ENCODE data around the gene CSMD2. TPM values are rescaled to one million over a fixed set of nuclear protein-coding genes. Genes with fewer than 3 reads are reported as not detected.

The CSMD2 gene
- total and polyA plus RNA-seq, 2 of the 4 experiments (the other 2 are of a cell fraction): under 0.01 to 0.36 TPM

DNA sequence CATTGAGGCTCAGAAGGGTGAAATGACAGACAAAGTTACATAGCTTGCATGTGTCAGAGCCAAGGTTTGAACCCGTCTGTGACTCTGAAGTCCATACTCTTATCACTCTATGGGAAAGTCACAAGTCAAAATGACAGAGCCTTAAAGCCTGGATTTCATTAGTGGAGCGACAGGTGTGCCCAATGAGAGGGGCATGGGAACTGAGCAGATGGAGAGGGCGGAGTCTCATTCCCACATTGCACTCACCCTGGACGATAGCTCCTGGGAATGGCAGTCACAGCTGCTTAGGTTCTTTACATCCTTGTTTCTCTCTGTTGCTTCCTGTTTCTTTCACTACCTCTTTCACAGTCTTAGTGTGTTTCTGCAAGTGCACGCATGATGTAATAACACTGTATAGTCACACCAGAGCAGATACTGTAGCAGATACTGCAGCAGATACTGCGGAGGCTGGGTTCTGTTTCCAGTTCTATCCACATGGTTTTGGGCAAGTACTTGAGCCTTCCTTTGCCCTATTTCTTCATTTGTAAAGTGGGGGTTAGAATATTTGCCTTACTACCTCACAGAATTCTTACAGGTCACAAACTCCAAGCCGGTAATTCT is 565.4 kb downstream of the CSMD2 start:
- intact Hi-C loops (cut with micrococcal nuclease): no loop called here
- no peaks in the 10 kb centered on the region for H3K36me3 ChIP-seq (ENCODE audit: control insufficient read depth, insufficient read depth, low read length)
- no peak for DNase-seq
- no peak overlapping the region for H4K5ac ChIP-seq (ENCODE audit: low read depth, low read length)
- BruUV-seq (replicated peaks): no TSS peak
- WGBS, 2 experiments (ENCODE audit: extremely low coverage in 2 of 2, insufficient read length in 1 of 2): no CpG with 5 or more reads among the region's 7 CpGs
- ChIA-PET CTCF (no interaction called here), POLR2A (ENCODE audit: unreplicated experiment) (no interaction called here)
- in situ Hi-C loops (cut with MboI; ENCODE audit: low sequenced_read_pairs): loop anchor here (25.0 kb wide), 2 partner anchors 387 to 512 kb away; partner anchors contain the start of gene AZIN2
- no peaks in the 10 kb centered on the region for H4K20me1 ChIP-seq (ENCODE audit: insufficient read depth, low read length)
- H3K23ac ChIP-seq (ENCODE audit: low read depth, low read length): no peak overlapping the region
- H3K4me2 ChIP-seq (ENCODE audit: low read depth, low read length): no peak overlapping the region
- H3K4me3 ChIP-seq (ENCODE audit: insufficient read depth, low read depth, low read length): no peak overlapping the region
- no peaks in the 10 kb centered on the region for H3K9me3 ChIP-seq (ENCODE audit: control insufficient read depth, insufficient read depth, low read length)
- ATAC-seq (ENCODE audit: low read depth): no peak
- no peak overlapping the region for H2BK15ac ChIP-seq (ENCODE audit: low read depth, low read length)
- peak overlapping the region; percentile 53 for H2AFZ ChIP-seq (replicated peaks; ENCODE audit: low read length, poor library complexity)
- H3K56ac ChIP-seq (ENCODE audit: extremely low read depth, insufficient read depth, low read length): no peak overlapping the region
- no peak overlapping the region for H3K27ac ChIP-seq (ENCODE audit: insufficient read depth, low read length)
- no peak overlapping the region for H3K4ac ChIP-seq (ENCODE audit: low read depth, low read length)
- H3K27me3 ChIP-seq (ENCODE audit: control insufficient read depth, insufficient read depth, low read length): peaks cover 2% of the 10 kb centered on the region; the same call in 1 of the 2 replicates
- dilution Hi-C loops (cut with HindIII; ENCODE audit: low sequenced_read_pairs, unreplicated experiment): no loop called here
- H2BK20ac ChIP-seq (ENCODE audit: low read depth, low read length): no peak overlapping the region
- no peaks in the 10 kb centered on the region for H3K4me1 ChIP-seq (ENCODE audit: control insufficient read depth, insufficient read depth, low read length)
- H3K9me1 ChIP-seq (ENCODE audit: insufficient read depth, low read length): no peaks in the 10 kb centered on the region
- no peak overlapping the region for H2AK5ac ChIP-seq (ENCODE audit: low read depth, low read length)
- no peak overlapping the region for H4K8ac ChIP-seq (ENCODE audit: low read depth in 2 of 2, low read length in 2 of 2)
- no peak overlapping the region for H2BK5ac ChIP-seq (ENCODE audit: low read depth, low read length, poor library complexity, severe bottlenecking)
- H3K14ac ChIP-seq (replicated peaks; ENCODE audit: low read depth, low read length): no peak overlapping the region
- H3K79me1 ChIP-seq (ENCODE audit: low read depth in 1 of 2, low read length in 2 of 2): no peaks in the 10 kb centered on the region
- H2AK9ac ChIP-seq (replicated peaks; ENCODE audit: low read depth, low read length, poor library complexity): no peak overlapping the region
- H3K18ac ChIP-seq (ENCODE audit: low read depth, low read length): no peak overlapping the region
- H2BK120ac ChIP-seq (ENCODE audit: low read depth, low read length): no peak overlapping the region
- TF ChIP-seq MAFK (IDR thresholded peaks at IDR 0.05; ENCODE audit: low read depth, low read length) (no peak), NFE2L2 (IDR thresholded peaks at IDR 0.05; ENCODE audit: low read depth, low read length) (no peak), MAZ (IDR thresholded peaks at IDR 0.05; ENCODE audit: borderline replicate concordance, low read depth, low read length) (no peak), SMC3 (IDR thresholded peaks at IDR 0.05; ENCODE audit: low read depth, low read length) (no peak), CEBPB (IDR thresholded peaks at IDR 0.05; ENCODE audit: low read depth, low read length) (no peak), RCOR1 (IDR thresholded peaks at IDR 0.05; ENCODE audit: insufficient replicate concordance, low read length) (no peak), POLR2A (IDR thresholded peaks at IDR 0.05; ENCODE audit: low read depth, low read length) (no peak), BHLHE40 (IDR thresholded peaks at IDR 0.05; ENCODE audit: low read depth, low read length) (no peak), CHD1 (IDR thresholded peaks at IDR 0.05; ENCODE audit: low read depth, low read length) (no peak), MXI1 (IDR thresholded peaks at IDR 0.05; ENCODE audit: borderline replicate concordance, low read depth, low read length) (no peak), FOS (IDR thresholded peaks at IDR 0.05; ENCODE audit: low read depth, low read length) (no peak), RFX5 (IDR thresholded peaks at IDR 0.05; ENCODE audit: low read depth, low read length) (no peak)
- TF ChIP-seq, protein P1, sequence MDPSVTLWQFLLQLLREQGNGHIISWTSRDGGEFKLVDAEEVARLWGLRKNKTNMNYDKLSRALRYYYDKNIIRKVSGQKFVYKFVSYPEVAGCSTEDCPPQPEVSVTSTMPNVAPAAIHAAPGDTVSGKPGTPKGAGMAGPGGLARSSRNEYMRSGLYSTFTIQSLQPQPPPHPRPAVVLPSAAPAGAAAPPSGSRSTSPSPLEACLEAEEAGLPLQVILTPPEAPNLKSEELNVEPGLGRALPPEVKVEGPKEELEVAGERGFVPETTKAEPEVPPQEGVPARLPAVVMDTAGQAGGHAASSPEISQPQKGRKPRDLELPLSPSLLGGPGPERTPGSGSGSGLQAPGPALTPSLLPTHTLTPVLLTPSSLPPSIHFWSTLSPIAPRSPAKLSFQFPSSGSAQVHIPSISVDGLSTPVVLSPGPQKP (IDR thresholded peaks at IDR 0.05; ENCODE audit: borderline replicate concordance, low read depth, low read length): no peak
- no peak overlapping the region for H3K9ac ChIP-seq (ENCODE audit: low read depth, low read length)
- no peak overlapping the region for H4K91ac ChIP-seq (ENCODE audit: insufficient read depth, low read depth, low read length)
